Effector memory CD4-positive, alpha-beta T cell (primary cell): ENCODE data around the gene ETS1.

Experiments
- DNase-seq, 3 donors: peaks; one replicate each; pipeline ENCODE4 v3.0.0-alpha.2; 2020
- H3K27ac ChIP-seq: 2 replicates; pipeline ENCODE4 v1.7.0; 2013; ENCODE audit warnings: mild to moderate bottlenecking, low read length, moderate library complexity; ENCODE audit not compliant: insufficient read depth, poor library complexity, severe bottlenecking
- H3K27me3 ChIP-seq: replicated peaks from 2 replicates; pipeline ENCODE4 v1.7.0; 2013; ENCODE audit warnings: mild to moderate bottlenecking, low read length; ENCODE audit not compliant: insufficient read depth, control insufficient read depth, poor library complexity, severe bottlenecking
- H3K36me3 ChIP-seq: 2 replicates; pipeline ENCODE4 v1.7.0; 2013; ENCODE audit warnings: mild to moderate bottlenecking, low read length, moderate library complexity; ENCODE audit not compliant: control insufficient read depth, insufficient read depth
- H3K4me1 ChIP-seq: 2 replicates; pipeline ENCODE4 v1.7.0; 2013; ENCODE audit warnings: low read length, mild to moderate bottlenecking; ENCODE audit not compliant: control insufficient read depth, insufficient read depth, poor library complexity, severe bottlenecking
- H3K4me3 ChIP-seq: 2 replicates; pipeline ENCODE4 v1.7.0; 2013; ENCODE audit warnings: low read length, low read depth, mild to moderate bottlenecking; ENCODE audit not compliant: insufficient read depth, poor library complexity, severe bottlenecking
- H3K9me3 ChIP-seq: 2 replicates; pipeline ENCODE4 v1.7.0; 2013; ENCODE audit warnings: mild to moderate bottlenecking, low read length, moderate library complexity; ENCODE audit not compliant: control insufficient read depth

The ETS1 gene

GRCh38 chr11:128470081-128470480, 117.3 kb downstream of the ETS1 start:
- no peak overlapping the region for H3K4me3 ChIP-seq
- H3K27ac ChIP-seq = peak overlapping the region; percentile 93
- H3K9me3 ChIP-seq = no peaks in the 10 kb centered on the region
- H3K27me3 ChIP-seq = no peaks in the 10 kb centered on the region
- peaks cover 94% of the 10 kb centered on the region for H3K4me1 ChIP-seq
- DNase-seq = peak in 1 of 3 donors; percentile 58
- peaks cover 61% of the 10 kb centered on the region for H3K36me3 ChIP-seq

GRCh38 chr11:128469220-128469619, 118.1 kb downstream of the ETS1 start:
- Histone ChIP-seq H3K4me3 (no peak overlapping the region), H3K36me3 (peaks cover 56% of the 10 kb centered on the region), H3K9me3 (no peaks in the 10 kb centered on the region), H3K27me3 (no peaks in the 10 kb centered on the region), H3K4me1 (peaks cover 94% of the 10 kb centered on the region), H3K27ac (peak overlapping the region; percentile 93)
- no peak for DNase-seq

GRCh38 chr11:128468111-128468510, 119.2 kb downstream of the ETS1 start:
- H3K27me3 ChIP-seq = no peaks in the 10 kb centered on the region
- no peak for DNase-seq
- H3K36me3 ChIP-seq = peaks cover 56% of the 10 kb centered on the region
- peak overlapping the region; percentile 93 for H3K27ac ChIP-seq
- H3K9me3 ChIP-seq = no peaks in the 10 kb centered on the region
- H3K4me1 ChIP-seq = peaks cover 94% of the 10 kb centered on the region
- peak overlapping the region; percentile 15 for H3K4me3 ChIP-seq

- Histone ChIP-seq H3K4me1 (peaks cover 94% of the 10 kb centered on the region), H3K9me3 (no peaks in the 10 kb centered on the region), H3K27me3 (no peaks in the 10 kb centered on the region), H3K4me3 (peak overlapping the region; percentile 15), H3K27ac (peak overlapping the region; percentile 93), H3K36me3 (peaks cover 56% of the 10 kb centered on the region)
- DNase-seq = peak; percentile 49 to 63 (median 60)
These were observed 119.7 kb downstream of the ETS1 start for GRCh38 chr11:128467610-128468041.

- Histone ChIP-seq H3K27me3 (no peaks in the 10 kb centered on the region), H3K4me1 (peaks cover 90% of the 10 kb centered on the region), H3K4me3 (no peak overlapping the region), H3K9me3 (no peaks in the 10 kb centered on the region), H3K36me3 (peaks cover 58% of the 10 kb centered on the region), H3K27ac (peak overlapping the region; percentile 93)
- DNase-seq = no peak
These were observed 120.3 kb downstream of the ETS1 start for GRCh38 chr11:128467041-128467440.

- Histone ChIP-seq H3K27me3 (no peaks in the 10 kb centered on the region), H3K4me1 (peaks cover 82% of the 10 kb centered on the region), H3K36me3 (peaks cover 68% of the 10 kb centered on the region), H3K4me3 (peak overlapping the region; percentile 9), H3K9me3 (no peaks in the 10 kb centered on the region), H3K27ac (peak overlapping the region; percentile 93)
- DNase-seq = no peak
These were observed 121.2 kb downstream of the ETS1 start for GRCh38 chr11:128465946-128466705.

GRCh38 chr11:128465531-128465930, 121.8 kb downstream of the ETS1 start:
- no peaks in the 10 kb centered on the region for H3K9me3 ChIP-seq
- H3K27ac ChIP-seq = peak overlapping the region; percentile 93
- H3K4me3 ChIP-seq = peak overlapping the region; percentile 9
- H3K4me1 ChIP-seq = peaks cover 76% of the 10 kb centered on the region
- H3K27me3 ChIP-seq = no peaks in the 10 kb centered on the region
- peaks cover 74% of the 10 kb centered on the region for H3K36me3 ChIP-seq
- no peak for DNase-seq

GRCh38 chr11:128464878-128465450, 122.4 kb downstream of the ETS1 start:
- H3K4me1 ChIP-seq = peaks cover 74% of the 10 kb centered on the region
- H3K9me3 ChIP-seq = no peaks in the 10 kb centered on the region
- DNase-seq = no peak
- peaks cover 79% of the 10 kb centered on the region for H3K36me3 ChIP-seq
- peak overlapping the region; percentile 93 for H3K27ac ChIP-seq
- peak overlapping the region; percentile 9 for H3K4me3 ChIP-seq
- H3K27me3 ChIP-seq = no peaks in the 10 kb centered on the region

GRCh38 chr11:128463979-128464378, 123.4 kb downstream of the ETS1 start:
- Histone ChIP-seq H3K27me3 (no peaks in the 10 kb centered on the region), H3K27ac (peak overlapping the region; percentile 93), H3K9me3 (no peaks in the 10 kb centered on the region), H3K4me1 (peaks cover 65% of the 10 kb centered on the region), H3K36me3 (peaks cover 84% of the 10 kb centered on the region), H3K4me3 (no peak overlapping the region)
- no peak for DNase-seq

GRCh38 chr11:128463371-128463829, 124.0 kb downstream of the ETS1 start:
- H3K27ac ChIP-seq = peak overlapping the region; percentile 93
- no peak overlapping the region for H3K4me3 ChIP-seq
- DNase-seq = no peak
- peaks cover 82% of the 10 kb centered on the region for H3K36me3 ChIP-seq
- no peaks in the 10 kb centered on the region for H3K9me3 ChIP-seq
- peaks cover 60% of the 10 kb centered on the region for H3K4me1 ChIP-seq
- no peaks in the 10 kb centered on the region for H3K27me3 ChIP-seq
